Stimulated activated naive CD8-positive, alpha-beta T cell treated with anti-CD3 and anti-CD28 coated beads, Interleukin-15, Interleukin-2, amounts not matched to agents 100 ng/mL and 50 ng/mL, for 24 hours (primary cell): Measurements from ENCODE around the gene RPTOR.

Experiments used
- H3K27ac Mint-ChIP-seq: one replicate; pipeline ENCODE4 v1.8.0; 2021; ENCODE audit warnings: mild to moderate bottlenecking, mixed read lengths
- H3K27me3 Mint-ChIP-seq: one replicate; pipeline ENCODE4 v1.8.0; 2021; ENCODE audit warnings: mixed read lengths
- H3K36me3 Mint-ChIP-seq: one replicate; pipeline ENCODE4 v1.8.0; 2021; ENCODE audit warnings: low read depth, mixed read lengths
- H3K4me1 Mint-ChIP-seq: one replicate; pipeline ENCODE4 v1.8.0; 2021; ENCODE audit warnings: low read depth, mixed read lengths
- H3K4me3 Mint-ChIP-seq: one replicate; pipeline ENCODE4 v1.8.0; 2021; ENCODE audit warnings: mild to moderate bottlenecking, mixed read lengths
- H3K9me3 Mint-ChIP-seq: one replicate; pipeline ENCODE4 v1.8.0; 2021; ENCODE audit warnings: mixed read lengths

The RPTOR gene

GRCh38 chr17:80916246-80916645 lies 371.6 kb downstream of the RPTOR start:
- Mint-ChIP-seq H3K4me1 (peaks cover 3% of the 10 kb centered on the region), H3K4me3 (no peak overlapping the region), H3K36me3 (peaks cover 34% of the 10 kb centered on the region), H3K27me3 (no peaks in the 10 kb centered on the region), H3K27ac (no peak overlapping the region), H3K9me3 (no peaks in the 10 kb centered on the region)

- no peak overlapping the region for H3K4me3 Mint-ChIP-seq
- no peaks in the 10 kb centered on the region for H3K27me3 Mint-ChIP-seq
- H3K36me3 Mint-ChIP-seq: peaks cover 28% of the 10 kb centered on the region
- no peak overlapping the region for H3K27ac Mint-ChIP-seq
- H3K9me3 Mint-ChIP-seq: no peaks in the 10 kb centered on the region
- H3K4me1 Mint-ChIP-seq: peaks cover 3% of the 10 kb centered on the region
Measured at GRCh38 chr17:80917716-80918560, 373.3 kb downstream of the RPTOR start.

GRCh38 chr17:80918731-80919130 lies 374.1 kb downstream of the RPTOR start:
- Mint-ChIP-seq H3K4me3 (no peak overlapping the region), H3K36me3 (peaks cover 28% of the 10 kb centered on the region), H3K27ac (no peak overlapping the region), H3K9me3 (no peaks in the 10 kb centered on the region), H3K4me1 (peaks cover 3% of the 10 kb centered on the region), H3K27me3 (no peaks in the 10 kb centered on the region)

- H3K36me3 Mint-ChIP-seq: peaks cover 25% of the 10 kb centered on the region
- no peaks in the 10 kb centered on the region for H3K4me1 Mint-ChIP-seq
- no peaks in the 10 kb centered on the region for H3K9me3 Mint-ChIP-seq
- no peak overlapping the region for H3K27ac Mint-ChIP-seq
- H3K27me3 Mint-ChIP-seq: no peaks in the 10 kb centered on the region
- no peak overlapping the region for H3K4me3 Mint-ChIP-seq
Measured at GRCh38 chr17:80919331-80920311, 375.0 kb downstream of the RPTOR start.

- Mint-ChIP-seq H3K27ac (no peak overlapping the region), H3K4me3 (no peak overlapping the region), H3K27me3 (no peaks in the 10 kb centered on the region), H3K9me3 (no peaks in the 10 kb centered on the region), H3K4me1 (no peaks in the 10 kb centered on the region), H3K36me3 (peaks cover 25% of the 10 kb centered on the region)
Measured at GRCh38 chr17:80920441-80920840, 375.8 kb downstream of the RPTOR start.

- H3K36me3 Mint-ChIP-seq: peaks cover 25% of the 10 kb centered on the region
- no peaks in the 10 kb centered on the region for H3K4me1 Mint-ChIP-seq
- H3K4me3 Mint-ChIP-seq: no peak overlapping the region
- no peaks in the 10 kb centered on the region for H3K27me3 Mint-ChIP-seq
- H3K27ac Mint-ChIP-seq: no peak overlapping the region
- no peaks in the 10 kb centered on the region for H3K9me3 Mint-ChIP-seq
Measured at GRCh38 chr17:80921159-80921558, 376.5 kb downstream of the RPTOR start.

GRCh38 chr17:80921741-80922579 lies 377.3 kb downstream of the RPTOR start:
- Mint-ChIP-seq H3K4me1 (no peaks in the 10 kb centered on the region), H3K27ac (no peak overlapping the region), H3K36me3 (peaks cover 26% of the 10 kb centered on the region), H3K27me3 (no peaks in the 10 kb centered on the region), H3K9me3 (no peaks in the 10 kb centered on the region), H3K4me3 (no peak overlapping the region)

GRCh38 chr17:80922580-80923160 lies 378.0 kb downstream of the RPTOR start:
- Mint-ChIP-seq H3K36me3 (peaks cover 29% of the 10 kb centered on the region), H3K27me3 (no peaks in the 10 kb centered on the region), H3K4me3 (no peak overlapping the region), H3K9me3 (no peaks in the 10 kb centered on the region), H3K27ac (no peak overlapping the region), H3K4me1 (no peaks in the 10 kb centered on the region)

GRCh38 chr17:80923211-80924110 lies 378.8 kb downstream of the RPTOR start:
- H3K4me1 Mint-ChIP-seq: no peaks in the 10 kb centered on the region
- no peak overlapping the region for H3K4me3 Mint-ChIP-seq
- no peaks in the 10 kb centered on the region for H3K27me3 Mint-ChIP-seq
- H3K9me3 Mint-ChIP-seq: no peaks in the 10 kb centered on the region
- H3K27ac Mint-ChIP-seq: no peak overlapping the region
- H3K36me3 Mint-ChIP-seq: peaks cover 37% of the 10 kb centered on the region

GRCh38 chr17:80924111-80924806 lies 379.6 kb downstream of the RPTOR start:
- Mint-ChIP-seq H3K9me3 (no peaks in the 10 kb centered on the region), H3K27me3 (no peaks in the 10 kb centered on the region), H3K4me1 (no peaks in the 10 kb centered on the region), H3K36me3 (peaks cover 45% of the 10 kb centered on the region), H3K27ac (no peak overlapping the region), H3K4me3 (no peak overlapping the region)

- Mint-ChIP-seq H3K36me3 (peaks cover 46% of the 10 kb centered on the region), H3K4me1 (no peaks in the 10 kb centered on the region), H3K27me3 (no peaks in the 10 kb centered on the region), H3K4me3 (no peak overlapping the region), H3K9me3 (no peaks in the 10 kb centered on the region), H3K27ac (no peak overlapping the region)
Measured at GRCh38 chr17:80924807-80925610, 380.4 kb downstream of the RPTOR start.

- Mint-ChIP-seq H3K4me3 (no peak overlapping the region), H3K9me3 (no peaks in the 10 kb centered on the region), H3K4me1 (no peaks in the 10 kb centered on the region), H3K36me3 (peaks cover 43% of the 10 kb centered on the region), H3K27ac (no peak overlapping the region), H3K27me3 (no peaks in the 10 kb centered on the region)
Measured at GRCh38 chr17:80925688-80926335, 381.2 kb downstream of the RPTOR start.
